Measurements from ENCODE around the gene KCNK6. TPM values are rescaled to one million over a fixed set of nuclear protein-coding genes. Genes with fewer than 3 reads are reported as not detected.

The KCNK6 gene
- total RNA-seq, 5 donors from 2014 or later (not counting 1 experiment from before 2014, with no cell fraction given) = 4.8 to 12.9 (median 12.6) TPM

DNA sequence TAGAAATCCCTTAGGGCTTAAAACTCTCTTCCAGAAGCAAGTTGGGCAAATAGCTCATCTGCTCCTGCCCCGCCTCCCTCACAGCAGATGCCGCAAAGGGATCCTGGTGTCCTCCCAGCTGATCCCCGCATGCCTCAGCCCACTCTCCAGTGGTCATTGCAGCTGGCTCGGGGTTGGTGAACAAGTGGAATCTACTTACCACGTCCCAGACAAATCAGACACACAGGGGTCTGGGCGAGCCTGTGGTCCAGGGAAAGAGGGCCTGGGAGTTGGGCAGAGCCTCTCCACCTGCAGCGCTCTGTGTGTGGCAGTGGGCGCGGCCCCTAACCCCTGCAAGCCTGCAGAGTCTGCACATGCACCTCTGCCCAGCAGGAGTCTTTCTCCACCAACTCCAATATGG, 26.4 kb upstream of the KCNK6 start:
- Mint-ChIP-seq H3K27me3 (no peaks in the 10 kb centered on the region), H3K36me3 (peaks cover 24% of the 10 kb centered on the region), H3K27ac (no peak overlapping the region), H3K4me3 (no peak overlapping the region), H3K9me3 (no peaks in the 10 kb centered on the region), H3K4me1 (no peaks in the 10 kb centered on the region)
- no peaks in the 10 kb centered on the region for H3K4me1 ChIP-seq (ENCODE audit: control insufficient read depth in 1 of 2, extremely low read depth in 1 of 2, insufficient read depth in 2 of 2, low read length in 2 of 2)
- DNase-seq (no peak), ATAC-seq (replicated peaks in 1 of 4) (no peak)
- H3K4me3 ChIP-seq (ENCODE audit: control insufficient read depth in 1 of 2, extremely low read depth in 1 of 2, low read length in 1 of 2) = no peak overlapping the region
- CTCF ChIA-PET = interaction anchor here in 1 of 2 donors (0.6 kb wide), 1 partner anchor 1871 kb away, joined by 3 read pairs; no protein-coding TSS in a partner anchor
- no peak overlapping the region for H3K27ac ChIP-seq (ENCODE audit: low read length)
- H3K27me3 ChIP-seq (replicated peaks in 1 of 2; ENCODE audit: control insufficient read depth in 2 of 2, extremely low read depth in 1 of 2, insufficient read depth in 2 of 2, low read length in 1 of 2) = no peaks in the 10 kb centered on the region
- WGBS (ENCODE audit: insufficient coverage) = 80% methylated on average over 6 of the region's 9 CpGs
- POLR2A ChIA-PET = no interaction called here
- no peaks in the 10 kb centered on the region for H3K9me3 ChIP-seq
- H3K36me3 ChIP-seq (ENCODE audit: control insufficient read depth in 2 of 2, extremely low read depth in 1 of 2, insufficient read depth in 1 of 2, low read length in 1 of 2) = peaks cover 14 to 18% of the 10 kb centered on the region in 2 donors

DNA sequence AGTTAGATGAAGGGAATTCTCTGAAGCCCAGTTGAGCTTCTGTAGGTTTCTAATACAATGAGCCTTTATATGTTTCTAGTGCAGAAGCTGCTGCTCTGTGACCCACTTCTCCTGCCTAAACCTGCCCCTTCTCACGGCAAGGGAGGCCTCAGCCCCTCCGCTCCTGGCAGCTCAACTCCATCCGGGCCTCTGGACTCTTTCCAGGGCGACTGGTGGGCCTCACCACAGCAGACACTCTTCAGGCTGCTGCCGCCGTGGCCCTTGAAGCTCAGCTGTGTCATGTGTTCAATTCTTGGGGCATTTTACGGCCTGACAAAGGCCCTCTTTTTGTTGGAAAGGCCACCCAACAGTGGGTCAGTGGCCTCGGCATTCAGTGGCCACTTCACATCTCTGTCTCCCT, 25.6 kb upstream of the KCNK6 start:
- Histone ChIP-seq H3K9me3 (no peaks in the 10 kb centered on the region), H3K36me3 (ENCODE audit: control insufficient read depth in 2 of 2, extremely low read depth in 1 of 2, insufficient read depth in 1 of 2, low read length in 1 of 2) (peaks cover 13 to 14% of the 10 kb centered on the region in 2 donors), H3K4me3 (ENCODE audit: control insufficient read depth in 1 of 2, extremely low read depth in 1 of 2, low read length in 1 of 2) (no peak overlapping the region), H3K27me3 (replicated peaks in 1 of 2; ENCODE audit: control insufficient read depth in 2 of 2, extremely low read depth in 1 of 2, insufficient read depth in 2 of 2, low read length in 1 of 2) (no peaks in the 10 kb centered on the region), H3K27ac (ENCODE audit: low read length) (no peak overlapping the region), H3K4me1 (ENCODE audit: control insufficient read depth in 1 of 2, extremely low read depth in 1 of 2, insufficient read depth in 2 of 2, low read length in 2 of 2) (no peaks in the 10 kb centered on the region)
- ChIA-PET CTCF (no interaction called here), POLR2A (no interaction called here)
- no peaks in the 10 kb centered on the region for H3K9me3 Mint-ChIP-seq
- ATAC-seq (replicated peaks in 1 of 4) (no peak), DNase-seq (no peak)
- H3K4me1 Mint-ChIP-seq = no peaks in the 10 kb centered on the region
- no peak overlapping the region for H3K27ac Mint-ChIP-seq
- H3K27me3 Mint-ChIP-seq = no peaks in the 10 kb centered on the region
- WGBS (ENCODE audit: insufficient coverage) = 81% methylated on average over 3 of the region's 8 CpGs
- H3K4me3 Mint-ChIP-seq = no peak overlapping the region
- H3K36me3 Mint-ChIP-seq = peaks cover 24% of the 10 kb centered on the region

DNA sequence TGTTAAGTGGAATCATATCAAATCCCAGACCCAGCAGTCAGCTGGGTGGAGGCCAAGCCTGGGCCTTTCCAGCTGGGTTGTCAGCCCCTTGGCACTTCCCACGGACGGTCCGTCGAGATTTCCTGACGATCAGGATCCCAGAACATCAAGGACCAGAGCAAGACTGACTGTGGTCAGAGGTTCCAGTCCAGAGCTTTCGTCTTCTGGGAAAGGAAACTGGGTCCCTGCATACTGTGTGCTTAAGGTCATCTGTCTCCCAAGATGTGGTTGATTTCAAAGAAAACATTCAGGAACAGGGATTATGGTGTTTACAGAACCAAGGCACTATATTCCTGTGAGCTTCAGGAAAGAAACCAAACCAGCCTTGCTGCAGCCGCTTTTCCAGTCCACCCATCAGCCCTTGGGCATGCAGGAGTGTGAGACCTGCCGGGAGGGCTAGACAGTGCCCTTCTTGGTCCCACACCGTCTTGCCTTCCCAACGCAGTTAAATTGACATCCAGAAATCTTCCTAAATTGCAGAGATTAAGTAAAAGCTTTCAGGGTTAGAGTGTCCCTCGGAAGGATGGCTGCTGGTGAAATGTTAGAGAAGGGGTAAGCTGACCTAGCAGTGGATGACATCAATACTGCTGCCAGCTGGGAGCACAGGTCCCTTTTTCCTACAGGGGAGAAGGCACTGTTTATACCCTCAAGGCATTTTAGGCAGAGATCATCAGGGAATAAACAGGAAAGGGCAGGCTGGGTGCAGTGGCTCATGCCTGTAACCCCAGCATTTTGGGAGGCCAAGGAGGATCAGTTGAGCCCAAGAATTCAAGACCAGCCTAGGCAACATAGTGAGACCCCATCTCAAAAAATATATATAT, 20.6 kb upstream of the KCNK6 start:
- 81% methylated on average over 10 of the region's 11 CpGs for WGBS (ENCODE audit: insufficient coverage)
- Histone ChIP-seq H3K36me3 (ENCODE audit: control insufficient read depth in 2 of 2, extremely low read depth in 1 of 2, insufficient read depth in 1 of 2, low read length in 1 of 2) (peaks cover 0 to 5% of the 10 kb centered on the region in 2 donors), H3K9me3 (no peaks in the 10 kb centered on the region), H3K4me3 (ENCODE audit: control insufficient read depth in 1 of 2, extremely low read depth in 1 of 2, low read length in 1 of 2) (no peak overlapping the region), H3K4me1 (ENCODE audit: control insufficient read depth in 1 of 2, extremely low read depth in 1 of 2, insufficient read depth in 2 of 2, low read length in 2 of 2) (peaks cover 0 to 4% of the 10 kb centered on the region in 2 experiments), H3K27ac (ENCODE audit: low read length) (no peak overlapping the region), H3K27me3 (replicated peaks in 1 of 2; ENCODE audit: control insufficient read depth in 2 of 2, extremely low read depth in 1 of 2, insufficient read depth in 2 of 2, low read length in 1 of 2) (no peaks in the 10 kb centered on the region)
- no peaks in the 10 kb centered on the region for H3K4me1 Mint-ChIP-seq
- POLR2A ChIA-PET = no interaction called here
- no peak overlapping the region for H3K4me3 Mint-ChIP-seq
- no peaks in the 10 kb centered on the region for H3K9me3 Mint-ChIP-seq
- H3K27ac Mint-ChIP-seq = no peak overlapping the region
- no peaks in the 10 kb centered on the region for H3K27me3 Mint-ChIP-seq
- H3K36me3 Mint-ChIP-seq = no peaks in the 10 kb centered on the region
- CTCF ChIA-PET = no interaction called here
- DNase-seq (no peak), ATAC-seq (replicated peaks in 1 of 4) (no peak)

DNA sequence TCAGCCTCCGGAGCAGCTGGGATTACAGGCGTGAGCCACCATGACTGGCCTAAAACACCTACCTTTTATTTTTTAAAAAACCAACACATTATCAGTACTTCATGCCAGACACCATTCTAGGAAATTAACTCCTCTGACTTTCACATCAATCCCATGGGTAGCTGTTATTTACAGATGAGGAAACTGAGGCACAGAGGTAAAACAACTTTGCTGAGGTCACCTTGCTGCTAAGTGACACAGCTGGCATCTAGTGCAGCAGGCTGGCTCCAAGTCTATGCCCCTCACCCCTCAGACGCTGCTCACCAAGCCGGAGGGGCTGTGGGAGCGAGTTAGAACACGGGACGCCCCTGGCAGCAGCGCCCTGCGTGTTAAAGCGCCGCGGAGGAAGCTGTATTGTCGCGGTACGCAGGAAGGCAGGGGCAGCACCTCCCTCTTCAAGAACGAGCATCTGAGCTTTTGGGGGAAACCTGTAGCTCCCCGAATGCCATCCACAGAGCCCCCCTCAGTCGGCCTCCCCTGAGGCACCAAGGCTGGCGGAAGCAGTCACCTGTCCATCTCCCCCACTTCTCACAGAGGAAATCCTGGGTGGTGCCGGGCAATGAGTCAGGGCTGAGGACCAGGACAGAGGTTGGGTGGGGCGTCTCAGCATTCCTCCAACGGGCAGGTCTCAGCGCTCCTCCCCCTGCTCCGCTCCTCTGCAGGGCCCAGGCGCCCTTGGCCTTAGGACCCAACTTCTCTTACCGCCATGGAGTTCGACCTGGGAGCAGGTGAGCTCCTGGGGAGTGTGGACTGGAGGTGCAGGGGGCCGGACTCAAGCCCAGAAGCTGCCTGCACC, 15.9 kb upstream of the KCNK6 start, which contains the start of gene C19orf33:
Gene C19orf33, plus strand, starts transcription at position 735 of the 835 bp plus-strand sequence. Its CDS starts 11 bp downstream, at position 746.
- H3K27ac Mint-ChIP-seq = no peak within 1 kb of the TSS
- 45% methylated on average over 17 of the region's 28 CpGs for WGBS (ENCODE audit: insufficient coverage)
- Histone ChIP-seq H3K27me3 (replicated peaks in 1 of 2; ENCODE audit: control insufficient read depth in 2 of 2, extremely low read depth in 1 of 2, insufficient read depth in 2 of 2, low read length in 1 of 2) (no peaks in the 10 kb centered on the region), H3K4me3 (ENCODE audit: control insufficient read depth in 1 of 2, extremely low read depth in 1 of 2, low read length in 1 of 2) (no peak within 1 kb of the TSS), H3K36me3 (ENCODE audit: control insufficient read depth in 2 of 2, extremely low read depth in 1 of 2, insufficient read depth in 1 of 2, low read length in 1 of 2) (peaks cover 16 to 17% of the 10 kb centered on the region in 2 donors), H3K4me1 (ENCODE audit: control insufficient read depth in 1 of 2, extremely low read depth in 1 of 2, insufficient read depth in 2 of 2, low read length in 2 of 2) (peaks cover 0 to 7% of the 10 kb centered on the region in 2 experiments), H3K9me3 (no peaks in the 10 kb centered on the region), H3K27ac (ENCODE audit: low read length) (no peak within 1 kb of the TSS)
- CTCF ChIA-PET = no interaction called here
- H3K36me3 Mint-ChIP-seq = peaks cover 15% of the 10 kb centered on the region
- H3K9me3 Mint-ChIP-seq = no peaks in the 10 kb centered on the region
- no peaks in the 10 kb centered on the region for H3K27me3 Mint-ChIP-seq
- DNase-seq (no peak), ATAC-seq (replicated peaks in 1 of 4) (no peak)
- no peaks in the 10 kb centered on the region for H3K4me1 Mint-ChIP-seq
- no peak within 1 kb of the TSS for H3K4me3 Mint-ChIP-seq
- POLR2A ChIA-PET = no interaction called here

DNA sequence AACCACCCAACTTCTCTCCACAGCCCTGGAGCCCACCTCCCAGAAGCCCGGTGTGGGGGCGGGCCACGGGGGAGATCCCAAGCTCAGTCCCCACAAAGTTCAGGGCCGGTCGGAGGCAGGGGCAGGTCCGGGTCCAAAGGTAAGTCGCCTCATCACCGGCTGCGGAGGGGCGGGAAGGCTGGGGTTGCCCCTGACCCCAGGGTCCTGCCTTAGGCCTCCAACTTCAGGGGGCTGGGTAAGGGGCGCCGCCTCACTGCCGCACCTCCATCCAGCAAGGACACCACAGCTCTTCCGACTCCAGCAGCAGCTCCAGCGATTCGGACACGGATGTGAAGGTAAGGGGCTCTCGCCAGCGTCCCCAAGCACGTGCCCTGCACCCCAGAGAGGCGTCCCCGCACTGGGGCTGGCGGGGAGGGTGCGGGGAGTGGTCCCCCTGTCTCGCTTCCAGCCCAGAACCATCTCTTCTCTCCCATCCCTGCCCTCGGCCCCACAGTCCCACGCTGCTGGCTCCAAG, 15.2 kb upstream of the KCNK6 start:
- no peak overlapping the region for H3K27ac ChIP-seq (ENCODE audit: low read length)
- H3K4me3 ChIP-seq (ENCODE audit: control insufficient read depth in 1 of 2, extremely low read depth in 1 of 2, low read length in 1 of 2) = no peak overlapping the region
- no peak overlapping the region for H3K4me3 Mint-ChIP-seq
- ATAC-seq (replicated peaks in 1 of 4) = no peak
- peaks cover 15% of the 10 kb centered on the region for H3K36me3 Mint-ChIP-seq
- WGBS (ENCODE audit: insufficient coverage) = 93% methylated on average over 19 of the region's 27 CpGs
- no peaks in the 10 kb centered on the region for H3K9me3 Mint-ChIP-seq
- POLR2A ChIA-PET = no interaction called here
- no peaks in the 10 kb centered on the region for H3K27me3 ChIP-seq (replicated peaks in 1 of 2; ENCODE audit: control insufficient read depth in 2 of 2, extremely low read depth in 1 of 2, insufficient read depth in 2 of 2, low read length in 1 of 2)
- no peak for DNase-seq
- no peaks in the 10 kb centered on the region for H3K9me3 ChIP-seq
- no peaks in the 10 kb centered on the region for H3K4me1 Mint-ChIP-seq
- peaks cover 16 to 17% of the 10 kb centered on the region in 2 donors for H3K36me3 ChIP-seq (ENCODE audit: control insufficient read depth in 2 of 2, extremely low read depth in 1 of 2, insufficient read depth in 1 of 2, low read length in 1 of 2)
- H3K27ac Mint-ChIP-seq = no peak overlapping the region
- H3K4me1 ChIP-seq (ENCODE audit: control insufficient read depth in 1 of 2, extremely low read depth in 1 of 2, insufficient read depth in 2 of 2, low read length in 2 of 2) = peaks cover 0 to 7% of the 10 kb centered on the region in 2 experiments
- CTCF ChIA-PET = no interaction called here
- no peaks in the 10 kb centered on the region for H3K27me3 Mint-ChIP-seq

DNA sequence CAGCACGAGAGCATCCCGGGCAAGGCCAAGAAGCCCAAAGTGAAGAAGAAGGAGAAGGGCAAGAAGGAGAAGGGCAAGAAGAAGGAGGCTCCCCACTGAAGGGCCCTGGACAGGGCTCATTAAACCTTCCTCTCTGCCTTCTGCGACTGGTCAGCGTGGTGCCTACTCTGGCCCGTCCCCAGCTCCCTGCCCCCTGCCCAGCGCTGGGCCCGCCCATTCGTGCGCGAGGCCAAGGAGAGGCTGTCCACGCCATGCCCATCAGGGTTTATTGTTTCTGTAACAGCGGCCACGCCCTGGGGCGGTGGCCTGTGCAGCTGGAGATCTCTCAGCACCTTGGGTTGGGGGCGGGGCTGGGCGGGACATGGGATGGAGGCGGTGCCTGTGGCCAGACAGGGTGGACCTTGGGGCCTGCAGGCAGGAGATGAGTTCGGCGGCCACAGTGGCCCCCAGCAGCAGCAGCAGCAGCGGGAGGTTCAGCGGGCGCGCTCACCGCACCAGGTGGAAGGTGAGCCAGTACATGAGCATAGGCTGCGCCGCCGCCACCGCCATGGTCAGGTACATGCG, 14.7 kb upstream of the KCNK6 start:
- H3K27me3 ChIP-seq (replicated peaks in 1 of 2; ENCODE audit: control insufficient read depth in 2 of 2, extremely low read depth in 1 of 2, insufficient read depth in 2 of 2, low read length in 1 of 2) = no peaks in the 10 kb centered on the region
- no peak overlapping the region for H3K4me3 ChIP-seq (ENCODE audit: control insufficient read depth in 1 of 2, extremely low read depth in 1 of 2, low read length in 1 of 2)
- no peaks in the 10 kb centered on the region for H3K4me1 Mint-ChIP-seq
- no peaks in the 10 kb centered on the region for H3K9me3 ChIP-seq
- H3K9me3 Mint-ChIP-seq = no peaks in the 10 kb centered on the region
- ChIA-PET POLR2A (no interaction called here), CTCF (no interaction called here)
- H3K4me3 Mint-ChIP-seq = no peak overlapping the region
- H3K4me1 ChIP-seq (ENCODE audit: control insufficient read depth in 1 of 2, extremely low read depth in 1 of 2, insufficient read depth in 2 of 2, low read length in 2 of 2) = peaks cover 0 to 7% of the 10 kb centered on the region in 2 experiments
- peaks cover 15% of the 10 kb centered on the region for H3K36me3 Mint-ChIP-seq
- peaks cover 16 to 17% of the 10 kb centered on the region in 2 donors for H3K36me3 ChIP-seq (ENCODE audit: control insufficient read depth in 2 of 2, extremely low read depth in 1 of 2, insufficient read depth in 1 of 2, low read length in 1 of 2)
- DNase-seq = no peak
- ATAC-seq (replicated peaks in 1 of 4) = no peak
- no peaks in the 10 kb centered on the region for H3K27me3 Mint-ChIP-seq
- 94% methylated on average over 28 of the region's 29 CpGs for WGBS (ENCODE audit: insufficient coverage)
- H3K27ac ChIP-seq (ENCODE audit: low read length) = no peak overlapping the region
- H3K27ac Mint-ChIP-seq = no peak overlapping the region
